ENCODE data around the gene ZNF605. TPM values are rescaled to one million over a fixed set of nuclear protein-coding genes. Genes with fewer than 3 reads are reported as not detected.
"Not testable (repeated sequence)": the region's sequence is repeated elsewhere in the genome, so short reads cannot be mapped to it uniquely, and the experiment has no call there.

Gene ZNF605
- total RNA-seq, 4 donors from 2014 or later, result 3.2 to 10.1 (median 5.1) TPM

DNA sequence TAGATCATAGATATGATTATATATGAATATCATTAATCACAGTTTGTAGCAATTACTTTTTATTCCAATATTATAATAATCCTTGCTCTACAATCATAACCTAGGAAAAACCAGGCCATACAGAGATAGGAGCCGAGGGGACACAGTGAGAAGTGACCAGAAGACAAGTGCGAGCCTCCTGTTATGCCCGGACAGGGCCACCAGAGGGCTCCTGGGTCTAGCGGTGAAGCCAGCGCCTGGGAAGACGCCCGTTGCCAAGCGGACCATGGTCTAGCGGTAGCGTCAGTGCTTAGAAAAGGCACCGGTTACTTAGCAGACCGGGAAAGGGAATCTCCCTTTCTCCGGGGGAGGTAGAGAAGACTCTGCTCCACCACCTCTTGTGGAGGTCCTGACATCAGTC lies 20.8 kb upstream of the ZNF605 start:
- WGBS, 2 donors, result 46 to 59% methylated on average over 13 of the region's 13 CpGs
- DNase-seq; H3K36me3 ChIP-seq; H3K27ac ChIP-seq; H3K4me1 ChIP-seq; H3K27me3 ChIP-seq; H3K4me3 ChIP-seq; intact Hi-C loops (cut with DNase I): not testable (repeated sequence)
- peaks cover 0 to 58% (median 6%) of the 10 kb centered on the region in 3 donors for H3K9me3 ChIP-seq
- TF ChIP-seq, protein P1, sequence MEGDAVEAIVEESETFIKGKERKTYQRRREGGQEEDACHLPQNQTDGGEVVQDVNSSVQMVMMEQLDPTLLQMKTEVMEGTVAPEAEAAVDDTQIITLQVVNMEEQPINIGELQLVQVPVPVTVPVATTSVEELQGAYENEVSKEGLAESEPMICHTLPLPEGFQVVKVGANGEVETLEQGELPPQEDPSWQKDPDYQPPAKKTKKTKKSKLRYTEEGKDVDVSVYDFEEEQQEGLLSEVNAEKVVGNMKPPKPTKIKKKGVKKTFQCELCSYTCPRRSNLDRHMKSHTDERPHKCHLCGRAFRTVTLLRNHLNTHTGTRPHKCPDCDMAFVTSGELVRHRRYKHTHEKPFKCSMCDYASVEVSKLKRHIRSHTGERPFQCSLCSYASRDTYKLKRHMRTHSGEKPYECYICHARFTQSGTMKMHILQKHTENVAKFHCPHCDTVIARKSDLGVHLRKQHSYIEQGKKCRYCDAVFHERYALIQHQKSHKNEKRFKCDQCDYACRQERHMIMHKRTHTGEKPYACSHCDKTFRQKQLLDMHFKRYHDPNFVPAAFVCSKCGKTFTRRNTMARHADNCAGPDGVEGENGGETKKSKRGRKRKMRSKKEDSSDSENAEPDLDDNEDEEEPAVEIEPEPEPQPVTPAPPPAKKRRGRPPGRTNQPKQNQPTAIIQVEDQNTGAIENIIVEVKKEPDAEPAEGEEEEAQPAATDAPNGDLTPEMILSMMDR (IDR thresholded peaks at IDR 0.05), result peak in 2 of 6 experiments; percentile 4 to 23

- Histone ChIP-seq H3K36me3 (peaks cover 0 to 5% (median 0%) of the 10 kb centered on the region in 3 donors), H3K27me3 (no peaks in the 10 kb centered on the region), H3K9me3 (peaks cover 0 to 80% (median 11%) of the 10 kb centered on the region in 3 donors), H3K27ac (no peak overlapping the region), H3K4me1 (no peaks in the 10 kb centered on the region), H3K4me3 (no peak overlapping the region)
- intact Hi-C loops (cut with DNase I), result no loop called here
- DNase-seq, result no peak
- no peak for TF ChIP-seq POLR2A (IDR thresholded peaks at IDR 0.05)
- TF ChIP-seq, protein P1 (IDR thresholded peaks at IDR 0.05), result no peak
- WGBS, 2 donors, result 70 to 73% methylated on average over 1 of the region's 1 CpG
Measured at GRCh38 chr12:132972374-132972773, 16.3 kb upstream of the ZNF605 start.

DNA sequence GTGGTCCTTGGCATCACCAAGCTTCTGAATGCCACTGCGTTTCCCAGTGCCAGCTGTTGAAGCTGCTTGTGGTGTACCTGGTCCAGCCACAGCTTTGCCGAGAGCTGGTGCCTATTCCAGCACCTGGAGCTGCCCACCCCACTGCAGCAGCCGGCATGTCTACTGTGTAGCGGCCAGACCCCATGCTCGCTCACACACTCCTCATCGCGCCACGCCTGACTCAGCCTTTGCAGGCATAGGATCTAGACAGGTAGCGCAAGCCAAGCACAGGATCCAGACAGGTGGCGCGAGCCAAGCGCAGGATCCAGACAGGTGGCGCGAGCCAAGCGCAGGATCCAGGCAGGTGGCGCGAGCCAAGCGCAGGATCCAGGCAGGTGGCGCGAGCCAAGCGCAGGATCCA lies 11.6 kb upstream of the ZNF605 start:
- no peak for DNase-seq
- 91 to 94% methylated on average over 15 to 16 of the region's 21 CpGs for WGBS, 2 donors
- TF ChIP-seq, protein P1 (IDR thresholded peaks at IDR 0.05), result no peak
- TF ChIP-seq POLR2A (IDR thresholded peaks at IDR 0.05), result no peak
- intact Hi-C loops (cut with DNase I), result no loop called here
- no peaks in the 10 kb centered on the region for H3K4me1 ChIP-seq
- no peak overlapping the region for H3K27ac ChIP-seq
- H3K27me3 ChIP-seq, result no peaks in the 10 kb centered on the region
- peaks cover 0 to 35% (median 0%) of the 10 kb centered on the region in 3 donors for H3K36me3 ChIP-seq
- no peak overlapping the region for H3K4me3 ChIP-seq
- peaks cover 0 to 91% (median 30%) of the 10 kb centered on the region in 3 donors for H3K9me3 ChIP-seq

GRCh38 chr12:132966676-132967415 lies 10.7 kb upstream of the ZNF605 start:
- H3K27ac ChIP-seq, result no peak overlapping the region
- H3K27me3 ChIP-seq, result no peaks in the 10 kb centered on the region
- 64 to 100% methylated on average over 1 to 2 of the region's 12 CpGs for WGBS, 2 donors
- H3K4me3 ChIP-seq, result no peak overlapping the region
- H3K36me3 ChIP-seq, result peaks cover 0 to 44% (median 0%) of the 10 kb centered on the region in 3 donors
- intact Hi-C loops (cut with DNase I), result no loop called here
- H3K4me1 ChIP-seq, result no peaks in the 10 kb centered on the region
- TF ChIP-seq POLR2A (IDR thresholded peaks at IDR 0.05), result no peak
- TF ChIP-seq, protein P1 (IDR thresholded peaks at IDR 0.05), result no peak
- H3K9me3 ChIP-seq, result peaks cover 0 to 93% (median 34%) of the 10 kb centered on the region in 3 donors
- DNase-seq, result no peak

- no peak for DNase-seq
- WGBS, 2 donors, result 94 to 96% methylated on average over 12 of the region's 12 CpGs
- Histone ChIP-seq H3K4me3 (no peak overlapping the region), H3K4me1 (no peaks in the 10 kb centered on the region), H3K27ac (no peak overlapping the region), H3K36me3 (peaks cover 0 to 46% (median 0%) of the 10 kb centered on the region in 3 donors), H3K27me3 (no peaks in the 10 kb centered on the region), H3K9me3 (peaks cover 0 to 93% (median 36%) of the 10 kb centered on the region in 3 donors)
- TF ChIP-seq, protein P1 (IDR thresholded peaks at IDR 0.05), result no peak
- no peak for TF ChIP-seq POLR2A (IDR thresholded peaks at IDR 0.05)
- intact Hi-C loops (cut with DNase I), result no loop called here
Measured at GRCh38 chr12:132965796-132966195, 9.7 kb upstream of the ZNF605 start.

Data from esophagus squamous epithelium (tissue), 5 donors.